GM12892 (cell line): ENCODE results near the gene OR51T1.
"Not testable (repeated sequence)": the region's sequence is repeated elsewhere in the genome, so short reads cannot be mapped to it uniquely, and the experiment has no call there.

Experiments used
- POLR2AphosphoS5 ChIP-seq: IDR thresholded peaks from 2 replicates; pipeline ENCODE4 v1.6.1; 2011; ENCODE audit warnings: low read depth, low read length, control low read depth
- TAF1 ChIP-seq: IDR thresholded peaks from 2 replicates; pipeline ENCODE4 v1.6.1; 2011; ENCODE audit warnings: low read depth, mild to moderate bottlenecking, control low read depth, low read length, borderline replicate concordance

DNA sequence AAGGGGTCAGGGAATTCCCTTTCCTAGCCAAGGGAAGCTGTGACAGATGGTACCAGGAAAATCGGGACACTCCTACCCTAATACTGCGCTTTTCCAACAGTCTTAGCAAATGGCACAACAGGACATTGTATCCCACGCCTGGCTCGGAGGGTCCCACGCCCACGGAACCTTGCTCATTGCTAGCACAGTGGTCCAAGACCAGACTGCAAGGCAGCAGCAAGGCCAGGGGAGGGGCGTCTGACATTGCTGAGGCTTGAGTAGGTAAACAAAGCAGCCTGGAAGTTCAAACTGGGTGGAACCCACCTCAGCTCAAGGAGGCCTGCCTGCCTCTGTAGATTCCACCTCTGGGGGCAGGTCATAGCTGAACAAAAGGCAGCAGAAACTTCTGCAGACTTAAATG lies 27.4 kb upstream of the OR51T1 start:
- TF ChIP-seq POLR2AphosphoS5, TAF1: not testable (repeated sequence)
